Uterus (tissue), 4 donors: ENCODE measurements around the gene LOXL1. TPM values are rescaled to one million over a fixed set of nuclear protein-coding genes. Genes with fewer than 3 reads are reported as not detected.
"Not testable (repeated sequence)": the region's sequence is repeated elsewhere in the genome, so short reads cannot be mapped to it uniquely, and the experiment has no call there.

Experiments used
- DNase-seq, 2 donors: peaks; one replicate each; pipeline ENCODE4 v3.0.0-alpha.2; 2019 to 2020
- H3K27ac ChIP-seq, 2 donors: fragments of 200-600 bp; sonication (generic); 1 replicate in 1 of 2; 2 replicates in 1 of 2; pipeline ENCODE4 v1.5.1; 2016 to 2018
- H3K27me3 ChIP-seq, 2 donors: fragments of 200-600 bp; sonication (generic); one replicate each; pipeline ENCODE4 v1.5.1; 2018 to 2019; ENCODE audit warnings: control low read depth in 1 of 2
- H3K36me3 ChIP-seq, 2 donors: fragments of 200-600 bp; sonication (generic); one replicate each; pipeline ENCODE4 v1.5.1; 2019; ENCODE audit warnings: control low read depth in 1 of 2
- H3K4me1 ChIP-seq, 2 donors: fragments of 200-600 bp; sonication (generic); one replicate each; pipeline ENCODE4 v1.5.1; 2018 to 2019; ENCODE audit warnings: control low read depth in 1 of 2
- H3K4me3 ChIP-seq, 2 donors: fragments of 200-600 bp; sonication (generic); 1 replicate in 1 of 2; 2 replicates in 1 of 2; pipeline ENCODE4 v1.5.1; 2018 to 2019; ENCODE audit warnings: mild to moderate bottlenecking in 1 of 2
- H3K9me3 ChIP-seq, 2 donors: fragments of 200-600 bp; sonication (generic); one replicate each; pipeline ENCODE4 v1.5.1; 2019; ENCODE audit warnings: control low read depth in 1 of 2
- CTCF ChIP-seq, 4 experiments: fragments of 200-600 bp in 2 of 4; fragments of 450-650 bp in 2 of 4; sonication (generic) in 2 of 4; IDR thresholded peaks; one replicate each; pipeline ENCODE4 v1.5.1; 2016 to 2019; ENCODE audit warnings: antibody characterized with exemption in 4 of 4, mild to moderate bottlenecking in 2 of 4, moderate library complexity in 1 of 4
- POLR2A ChIP-seq, 2 donors: fragments of 450-650 bp; IDR thresholded peaks; one replicate each; pipeline ENCODE4 v1.6.1; 2016; ENCODE audit warnings: antibody characterized with exemption in 2 of 2, mild to moderate bottlenecking in 1 of 2, moderate library complexity in 1 of 2
- intact Hi-C: fragments of 100-400 bp; cut with DNase I; formaldehyde crosslinking; loops from one replicate; pipeline ENCODE4 v1.15.1; 2023; ENCODE audit warnings: low total_unique reads
- total RNA-seq, 4 donors: library from RNA; depleted of rRNA in 3 of 4; stranded (reverse); fragments of >200 nt in 3 of 4; gene quantifications; one replicate each; pipeline versions ENCODE4 v1.1.0 to v1.2.4, GENCODE V29; 2014 to 2023
- donor health status: DM: yes; HTN: yes; CAD: no.

Gene LOXL1
- total RNA-seq, 4 donors from 2014 or later: 19.4 to 68.4 (median 33.1) TPM

GRCh38 chr15:73972984-73973682 is 46.9 kb downstream of the LOXL1 start:
- intact Hi-C loops: loop anchor here (10.0 kb wide), 1 partner anchor 62 kb away; no protein-coding TSS in a partner anchor
- TF ChIP-seq CTCF (IDR thresholded peaks at IDR 0.05) (peak; percentile 88 to 97 (median 93)), POLR2A (IDR thresholded peaks at IDR 0.05) (no peak)

GRCh38 chr15:73973683-73974200 is 47.5 kb downstream of the LOXL1 start:
- not testable (repeated sequence) for H3K36me3 ChIP-seq, H3K4me1 ChIP-seq, DNase-seq, H3K27me3 ChIP-seq, H3K9me3 ChIP-seq, H3K27ac ChIP-seq, H3K4me3 ChIP-seq
- intact Hi-C loops: loop anchor here (10.0 kb wide), 1 partner anchor 61 kb away; no protein-coding TSS in a partner anchor

More at GRCh38 chr15:73972984-73973682, 46.9 kb downstream of the LOXL1 start:
- Histone ChIP-seq H3K36me3 (no peaks in the 10 kb centered on the region), H3K4me1 (peaks cover 0 to 8% of the 10 kb centered on the region in 2 donors), H3K9me3 (no peaks in the 10 kb centered on the region), H3K27ac (no peak overlapping the region), H3K4me3 (no peak overlapping the region), H3K27me3 (no peaks in the 10 kb centered on the region)
- DNase-seq: peak; percentile 86 to 88

DNA sequence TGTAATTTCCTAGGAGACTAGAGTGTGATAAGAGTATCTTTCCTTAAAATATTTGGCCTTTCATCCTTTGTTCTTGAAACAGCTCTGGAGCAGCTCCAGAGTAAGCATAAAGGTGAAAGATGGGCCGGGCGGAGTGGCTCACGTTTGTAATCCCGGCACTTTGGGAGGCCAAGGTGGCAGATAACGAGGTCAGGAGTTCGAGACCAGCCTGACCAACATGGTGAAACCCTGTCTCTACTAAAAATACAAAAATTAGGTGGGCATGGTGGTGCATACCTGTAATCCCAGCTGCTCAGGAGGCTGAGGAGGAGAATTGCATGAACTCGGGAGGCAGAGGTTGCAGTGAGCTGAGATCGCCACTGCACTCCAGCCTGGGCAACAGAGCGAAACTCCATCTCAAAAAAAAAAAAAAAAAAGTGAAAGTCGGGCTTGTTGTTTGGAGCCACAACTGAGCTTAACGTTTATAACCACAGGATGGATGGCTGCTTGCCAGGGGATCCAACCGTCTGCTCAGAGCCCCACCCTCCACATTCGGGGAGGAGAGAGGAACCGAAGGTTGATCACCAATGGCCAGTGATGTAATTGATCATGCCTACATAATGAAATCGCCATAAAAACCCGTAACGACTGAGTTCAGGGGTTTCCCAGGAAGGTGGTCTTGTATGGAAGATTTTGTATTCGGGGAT is 49.3 kb downstream of the LOXL1 start:
- DNase-seq, H3K27me3 ChIP-seq, H3K36me3 ChIP-seq, H3K27ac ChIP-seq, H3K4me3 ChIP-seq, H3K4me1 ChIP-seq, H3K9me3 ChIP-seq: not testable (repeated sequence)
- intact Hi-C loops: loop anchor here (10.0 kb wide), 1 partner anchor 59 kb away; no protein-coding TSS in a partner anchor

GRCh38 chr15:73978896-73979295 is 52.6 kb downstream of the LOXL1 start:
- Histone ChIP-seq H3K36me3 (no peaks in the 10 kb centered on the region), H3K4me1 (peaks cover 7 to 16% of the 10 kb centered on the region in 2 donors), H3K27me3 (no peaks in the 10 kb centered on the region), H3K27ac (no peak overlapping the region), H3K4me3 (no peak overlapping the region), H3K9me3 (no peaks in the 10 kb centered on the region)
- no peak for DNase-seq
- intact Hi-C loops: loop anchor here (10.0 kb wide), 1 partner anchor 56 kb away; no protein-coding TSS in a partner anchor
- TF ChIP-seq POLR2A (IDR thresholded peaks at IDR 0.05): no peak
- TF ChIP-seq CTCF (IDR thresholded peaks at IDR 0.05): no peak

GRCh38 chr15:73979636-73980035 is 53.4 kb downstream of the LOXL1 start:
- intact Hi-C loops: loop anchor here (10.0 kb wide), 1 partner anchor 55 kb away; no protein-coding TSS in a partner anchor

More at GRCh38 chr15:73979636-73980035, 53.4 kb downstream of the LOXL1 start:
- H3K4me3 ChIP-seq: no peak overlapping the region
- no peak overlapping the region for H3K27ac ChIP-seq
- H3K9me3 ChIP-seq: no peaks in the 10 kb centered on the region
- no peak for TF ChIP-seq CTCF (IDR thresholded peaks at IDR 0.05)
- TF ChIP-seq POLR2A (IDR thresholded peaks at IDR 0.05): no peak
- H3K27me3 ChIP-seq: no peaks in the 10 kb centered on the region
- H3K4me1 ChIP-seq: peaks cover 7 to 16% of the 10 kb centered on the region in 2 donors
- no peaks in the 10 kb centered on the region for H3K36me3 ChIP-seq
- no peak for DNase-seq
